Fibroblast of skin of back (primary cell): Measurements from ENCODE around the gene RPH3AL.
"Not testable (repeated sequence)": the region's sequence is repeated elsewhere in the genome, so short reads cannot be mapped to it uniquely, and the experiment has no call there.

Experiments
- DNase-seq: peaks from one replicate; pipeline ENCODE4 v3.0.0-alpha.2; 2013

RPH3AL gene

DNA sequence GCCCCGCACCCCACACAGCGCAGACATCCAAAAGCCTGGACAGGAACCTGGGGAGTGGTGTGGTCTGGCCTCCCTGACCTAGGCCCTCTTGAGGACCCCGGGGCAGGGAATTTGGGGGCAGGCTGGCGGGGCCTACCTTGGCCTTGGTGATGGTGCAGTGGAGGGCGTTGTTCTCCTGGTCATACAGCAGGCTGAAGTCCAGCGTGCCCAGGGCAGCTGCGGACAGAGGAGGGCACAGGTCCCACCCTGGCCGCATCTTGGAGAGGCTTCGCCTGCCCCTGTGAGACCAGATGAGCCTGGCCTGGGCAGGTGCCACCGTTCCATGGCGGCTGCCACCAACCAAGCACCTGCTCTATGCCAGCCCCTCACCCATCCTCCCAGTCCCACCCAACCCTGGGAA, 180.2 kb downstream of the RPH3AL start:
- DNase-seq: no peak

DNA sequence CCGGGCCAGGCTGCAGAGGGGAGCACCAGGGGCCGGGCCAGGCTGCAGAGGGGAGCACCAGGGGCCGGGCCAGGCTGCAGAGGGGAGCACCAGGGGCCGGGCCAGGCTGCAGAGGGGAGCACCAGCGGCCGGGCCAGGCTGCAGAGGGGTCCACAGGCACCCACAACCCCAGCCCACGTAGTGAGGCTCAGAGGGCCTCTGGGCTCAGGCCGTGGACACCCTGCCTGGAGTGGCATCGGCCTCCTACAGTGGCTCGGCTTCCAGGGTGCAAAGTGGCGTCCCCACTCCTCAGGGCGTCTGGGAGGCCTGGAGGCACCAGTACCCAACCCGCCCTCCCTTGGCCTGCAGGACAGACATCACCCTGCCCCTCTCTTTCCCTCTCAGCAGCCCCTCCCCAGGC, 180.7 kb downstream of the RPH3AL start:
- no peak for DNase-seq

GRCh38 chr17:170130-170670, 182.4 kb downstream of the RPH3AL start:
- DNase-seq: no peak

GRCh38 chr17:168614-169013, 184.0 kb downstream of the RPH3AL start:
- DNase-seq: not testable (repeated sequence)

DNA sequence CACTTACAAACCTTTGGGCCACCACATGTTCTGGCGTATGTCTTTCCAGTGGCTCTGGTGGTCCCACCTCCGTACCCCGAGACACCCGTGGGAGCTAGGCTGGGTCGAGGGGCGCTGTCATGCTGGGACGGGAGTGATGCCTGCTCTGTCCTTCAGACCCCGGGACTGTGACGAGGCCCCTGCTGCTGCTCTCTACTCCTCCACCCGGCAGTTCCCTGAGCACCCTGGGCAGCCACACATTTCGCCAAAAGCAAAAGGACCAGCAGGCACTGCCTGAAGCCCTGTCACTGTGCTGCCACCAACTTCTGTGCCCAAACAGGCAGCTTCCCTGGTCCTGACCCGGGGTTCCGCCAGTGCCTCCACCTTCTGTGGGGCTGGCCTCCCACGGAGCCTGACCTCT, 186.7 kb downstream of the RPH3AL start:
- DNase-seq: no peak

DNA sequence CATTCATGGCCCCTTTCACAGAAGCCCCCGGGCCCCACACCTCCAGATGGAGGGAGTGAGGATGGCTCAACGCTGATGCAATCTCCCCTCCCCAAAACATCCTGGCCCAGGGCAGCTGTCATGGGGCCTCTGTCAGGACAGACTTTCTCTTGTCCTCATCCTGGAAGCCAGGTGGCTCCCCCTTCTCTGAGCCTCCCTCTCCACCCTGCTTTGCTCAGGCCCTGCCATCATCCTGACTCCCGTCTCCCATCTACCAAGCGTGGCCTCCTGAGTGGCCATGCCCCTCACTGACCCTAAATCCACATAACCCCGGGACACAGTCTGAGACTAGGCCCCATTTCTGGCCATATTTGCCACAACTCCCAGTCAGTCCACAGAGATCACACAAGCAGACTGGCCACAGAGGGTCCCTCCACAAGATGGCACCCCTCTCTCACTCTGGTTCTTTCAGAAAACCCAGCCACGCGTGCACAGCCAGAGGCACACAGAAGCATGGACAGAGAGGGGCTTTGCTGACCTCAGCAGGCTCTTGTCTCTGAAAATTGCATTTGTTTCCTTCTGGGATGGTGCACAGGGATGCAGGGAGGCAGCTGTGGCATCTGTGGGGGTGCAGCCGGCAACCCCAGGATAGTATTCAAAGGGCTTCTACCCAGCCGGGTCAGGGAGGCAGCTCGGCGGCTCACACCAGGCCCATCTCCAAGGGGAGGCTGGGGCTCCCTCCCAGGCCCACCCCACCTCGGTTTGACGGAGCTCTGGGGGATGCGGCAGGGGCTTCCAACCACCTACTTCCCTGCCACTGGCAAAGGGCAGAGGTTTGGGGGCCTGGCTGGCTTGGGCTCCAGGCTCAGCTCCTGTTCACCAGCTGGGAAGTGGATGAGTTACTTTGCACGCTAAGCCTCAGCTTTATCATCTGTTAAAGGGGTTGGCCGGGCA, 188.0 kb downstream of the RPH3AL start:
- peak; percentile 28 for DNase-seq

- DNase-seq: no peak
Observed at GRCh38 chr17:163514-164098, 189.0 kb downstream of the RPH3AL start.

DNA sequence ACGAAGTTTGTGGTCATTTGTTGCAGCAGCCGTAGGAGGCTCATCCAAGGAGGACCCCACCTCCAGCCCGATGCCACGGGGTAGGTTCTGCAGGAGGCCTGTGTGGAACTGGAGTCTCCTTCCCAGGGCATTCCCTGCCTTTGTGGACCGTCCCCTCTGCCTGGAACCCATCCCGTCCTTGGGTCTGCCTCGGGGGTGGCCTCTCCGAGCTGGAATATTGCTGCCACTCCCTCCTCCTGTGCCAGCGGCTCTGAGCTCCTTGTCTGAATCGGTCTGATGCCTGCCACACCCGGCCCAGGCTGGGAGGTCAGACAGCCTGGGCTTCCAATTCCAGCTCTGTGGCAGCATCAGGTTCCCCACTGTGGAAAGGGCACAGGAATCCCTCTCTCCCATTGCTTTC, 189.9 kb downstream of the RPH3AL start:
- DNase-seq: no peak
